H1 (cell line): Measurements from ENCODE around the gene PDGFA. TPM values are rescaled to one million over a fixed set of nuclear protein-coding genes. Genes with fewer than 3 reads are reported as not detected.

Experiments used
- HDAC2 ChIP-seq, 2 experiments: fragments of 300-600 bp in 1 of 2; sonication (generic) in 1 of 2; IDR thresholded peaks; 2 replicates each; pipeline ENCODE4 v1.6.1; 2011 to 2012; ENCODE audit warnings: low read depth in 2 of 2, low read length in 2 of 2, mild to moderate bottlenecking in 2 of 2, moderate library complexity in 2 of 2, borderline replicate concordance in 1 of 2, inconsistent platforms in 1 of 2
- KDM4A ChIP-seq: IDR thresholded peaks from one replicate; pipeline ENCODE4 v1.7.1; 2012; ENCODE audit warnings: low read depth, mild to moderate bottlenecking, moderate library complexity, low read length, inconsistent platforms; ENCODE audit not compliant: severe bottlenecking
- POLR2AphosphoS5 ChIP-seq: IDR thresholded peaks from 2 replicates; pipeline ENCODE4 v1.6.1; 2011; ENCODE audit warnings: low read depth, low read length
- SIN3A ChIP-seq, 2 experiments: IDR thresholded peaks in 1 of 2; conservative IDR thresholded peaks in 1 of 2; 2 replicates each; pipeline ENCODE4 v1.6.1; 2011 to 2012; ENCODE audit warnings: low read length in 2 of 2, improper control_type of control experiment in 1 of 2, low read depth in 1 of 2, mild to moderate bottlenecking in 1 of 2
- TCF12 ChIP-seq: IDR thresholded peaks from 2 replicates; pipeline ENCODE4 v1.6.1; 2011; ENCODE audit warnings: low read depth, mild to moderate bottlenecking, low read length
- TEAD4 ChIP-seq: IDR thresholded peaks from 2 replicates; pipeline ENCODE4 v1.6.1; 2012; ENCODE audit warnings: low read depth, low read length, inconsistent platforms, mixed read lengths
- polyA plus RNA-seq, 7 experiments: library from polyadenylated mRNA; depleted of rRNA in 3 of 7; stranded (reverse) in 5 of 7; unstranded in 2 of 7; fragments of >200 nt in 5 of 7; fragments of 200-250 nt in 2 of 7; gene quantifications; 1 replicate in 5 of 7; 2 replicates in 1 of 7; 4 replicates in 1 of 7; pipeline versions ENCODE4 v1.2.1 to v1.2.3, GENCODE V29; 2011 to 2013; ENCODE audit warnings: missing spikeins in 2 of 7, mixed read lengths in 2 of 7
- total RNA-seq: library from RNA; stranded (reverse); fragmentation: NEBNext Ultra II Directional; extraction: Animal tissue kit (Norgen Biotek cat#: 25700); gene quantifications from 2 replicates; pipeline ENCODE4 v1.2.1, GENCODE V29; 2021
- TF ChIP-seq, protein P1 (sequence below): fragments of 300-600 bp; sonication (generic); IDR thresholded peaks from 2 replicates; pipeline ENCODE4 v1.7.1; 2012; ENCODE audit warnings: low read length, moderate library complexity, mild to moderate bottlenecking, inconsistent platforms; ENCODE audit not compliant: insufficient replicate concordance

PDGFA gene
- total and polyA plus RNA-seq, 2 of the 8 experiments (the other 6 are each of a cell fraction or from before 2014, with no cell fraction given) = 21.1 to 43.0 TPM

DNA sequence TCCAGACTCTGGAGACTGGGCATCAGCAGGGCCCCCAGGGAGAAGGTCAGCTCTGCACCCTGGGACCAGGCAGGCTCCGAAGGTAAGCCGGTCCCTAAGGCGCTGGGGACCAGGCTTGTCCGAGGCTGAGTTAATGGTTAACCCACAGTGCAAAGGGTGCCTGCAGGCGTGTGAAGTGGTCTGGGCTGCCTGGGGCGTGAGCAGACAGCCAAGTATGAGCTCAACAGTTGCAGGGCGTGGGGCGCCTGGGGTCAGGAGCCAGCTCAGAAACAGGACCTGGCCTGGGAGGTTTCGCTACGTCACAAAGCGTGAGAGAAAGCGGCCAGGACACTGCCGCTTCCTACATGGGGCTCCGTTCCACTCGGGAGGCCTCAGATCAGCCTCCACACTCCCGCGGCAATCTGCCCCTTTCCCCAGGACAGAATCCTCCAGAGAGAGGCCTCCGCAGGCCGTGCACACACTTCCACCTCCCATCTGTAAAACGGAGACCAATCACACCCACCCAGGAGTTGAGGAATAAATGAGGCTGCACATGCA is 16.0 kb downstream of the PDGFA start (continued):
- TF ChIP-seq, protein P1, sequence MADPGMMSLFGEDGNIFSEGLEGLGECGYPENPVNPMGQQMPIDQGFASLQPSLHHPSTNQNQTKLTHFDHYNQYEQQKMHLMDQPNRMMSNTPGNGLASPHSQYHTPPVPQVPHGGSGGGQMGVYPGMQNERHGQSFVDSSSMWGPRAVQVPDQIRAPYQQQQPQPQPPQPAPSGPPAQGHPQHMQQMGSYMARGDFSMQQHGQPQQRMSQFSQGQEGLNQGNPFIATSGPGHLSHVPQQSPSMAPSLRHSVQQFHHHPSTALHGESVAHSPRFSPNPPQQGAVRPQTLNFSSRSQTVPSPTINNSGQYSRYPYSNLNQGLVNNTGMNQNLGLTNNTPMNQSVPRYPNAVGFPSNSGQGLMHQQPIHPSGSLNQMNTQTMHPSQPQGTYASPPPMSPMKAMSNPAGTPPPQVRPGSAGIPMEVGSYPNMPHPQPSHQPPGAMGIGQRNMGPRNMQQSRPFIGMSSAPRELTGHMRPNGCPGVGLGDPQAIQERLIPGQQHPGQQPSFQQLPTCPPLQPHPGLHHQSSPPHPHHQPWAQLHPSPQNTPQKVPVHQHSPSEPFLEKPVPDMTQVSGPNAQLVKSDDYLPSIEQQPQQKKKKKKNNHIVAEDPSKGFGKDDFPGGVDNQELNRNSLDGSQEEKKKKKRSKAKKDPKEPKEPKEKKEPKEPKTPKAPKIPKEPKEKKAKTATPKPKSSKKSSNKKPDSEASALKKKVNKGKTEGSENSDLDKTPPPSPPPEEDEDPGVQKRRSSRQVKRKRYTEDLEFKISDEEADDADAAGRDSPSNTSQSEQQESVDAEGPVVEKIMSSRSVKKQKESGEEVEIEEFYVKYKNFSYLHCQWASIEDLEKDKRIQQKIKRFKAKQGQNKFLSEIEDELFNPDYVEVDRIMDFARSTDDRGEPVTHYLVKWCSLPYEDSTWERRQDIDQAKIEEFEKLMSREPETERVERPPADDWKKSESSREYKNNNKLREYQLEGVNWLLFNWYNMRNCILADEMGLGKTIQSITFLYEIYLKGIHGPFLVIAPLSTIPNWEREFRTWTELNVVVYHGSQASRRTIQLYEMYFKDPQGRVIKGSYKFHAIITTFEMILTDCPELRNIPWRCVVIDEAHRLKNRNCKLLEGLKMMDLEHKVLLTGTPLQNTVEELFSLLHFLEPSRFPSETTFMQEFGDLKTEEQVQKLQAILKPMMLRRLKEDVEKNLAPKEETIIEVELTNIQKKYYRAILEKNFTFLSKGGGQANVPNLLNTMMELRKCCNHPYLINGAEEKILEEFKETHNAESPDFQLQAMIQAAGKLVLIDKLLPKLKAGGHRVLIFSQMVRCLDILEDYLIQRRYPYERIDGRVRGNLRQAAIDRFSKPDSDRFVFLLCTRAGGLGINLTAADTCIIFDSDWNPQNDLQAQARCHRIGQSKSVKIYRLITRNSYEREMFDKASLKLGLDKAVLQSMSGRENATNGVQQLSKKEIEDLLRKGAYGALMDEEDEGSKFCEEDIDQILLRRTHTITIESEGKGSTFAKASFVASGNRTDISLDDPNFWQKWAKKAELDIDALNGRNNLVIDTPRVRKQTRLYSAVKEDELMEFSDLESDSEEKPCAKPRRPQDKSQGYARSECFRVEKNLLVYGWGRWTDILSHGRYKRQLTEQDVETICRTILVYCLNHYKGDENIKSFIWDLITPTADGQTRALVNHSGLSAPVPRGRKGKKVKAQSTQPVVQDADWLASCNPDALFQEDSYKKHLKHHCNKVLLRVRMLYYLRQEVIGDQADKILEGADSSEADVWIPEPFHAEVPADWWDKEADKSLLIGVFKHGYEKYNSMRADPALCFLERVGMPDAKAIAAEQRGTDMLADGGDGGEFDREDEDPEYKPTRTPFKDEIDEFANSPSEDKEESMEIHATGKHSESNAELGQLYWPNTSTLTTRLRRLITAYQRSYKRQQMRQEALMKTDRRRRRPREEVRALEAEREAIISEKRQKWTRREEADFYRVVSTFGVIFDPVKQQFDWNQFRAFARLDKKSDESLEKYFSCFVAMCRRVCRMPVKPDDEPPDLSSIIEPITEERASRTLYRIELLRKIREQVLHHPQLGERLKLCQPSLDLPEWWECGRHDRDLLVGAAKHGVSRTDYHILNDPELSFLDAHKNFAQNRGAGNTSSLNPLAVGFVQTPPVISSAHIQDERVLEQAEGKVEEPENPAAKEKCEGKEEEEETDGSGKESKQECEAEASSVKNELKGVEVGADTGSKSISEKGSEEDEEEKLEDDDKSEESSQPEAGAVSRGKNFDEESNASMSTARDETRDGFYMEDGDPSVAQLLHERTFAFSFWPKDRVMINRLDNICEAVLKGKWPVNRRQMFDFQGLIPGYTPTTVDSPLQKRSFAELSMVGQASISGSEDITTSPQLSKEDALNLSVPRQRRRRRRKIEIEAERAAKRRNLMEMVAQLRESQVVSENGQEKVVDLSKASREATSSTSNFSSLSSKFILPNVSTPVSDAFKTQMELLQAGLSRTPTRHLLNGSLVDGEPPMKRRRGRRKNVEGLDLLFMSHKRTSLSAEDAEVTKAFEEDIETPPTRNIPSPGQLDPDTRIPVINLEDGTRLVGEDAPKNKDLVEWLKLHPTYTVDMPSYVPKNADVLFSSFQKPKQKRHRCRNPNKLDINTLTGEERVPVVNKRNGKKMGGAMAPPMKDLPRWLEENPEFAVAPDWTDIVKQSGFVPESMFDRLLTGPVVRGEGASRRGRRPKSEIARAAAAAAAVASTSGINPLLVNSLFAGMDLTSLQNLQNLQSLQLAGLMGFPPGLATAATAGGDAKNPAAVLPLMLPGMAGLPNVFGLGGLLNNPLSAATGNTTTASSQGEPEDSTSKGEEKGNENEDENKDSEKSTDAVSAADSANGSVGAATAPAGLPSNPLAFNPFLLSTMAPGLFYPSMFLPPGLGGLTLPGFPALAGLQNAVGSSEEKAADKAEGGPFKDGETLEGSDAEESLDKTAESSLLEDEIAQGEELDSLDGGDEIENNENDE = no peak
- TF ChIP-seq KDM4A = no peak
- no peak for TF ChIP-seq SIN3A (conservative IDR thresholded peaks at IDR 0.05 in 1 of 2, IDR thresholded peaks at IDR 0.05 in 1 of 2; ENCODE audit: low read depth in 1 of 2, low read length in 2 of 2)
- no peak for TF ChIP-seq TEAD4
- no peak for TF ChIP-seq TCF12
- TF ChIP-seq HDAC2 (IDR thresholded peaks at IDR 0.05; ENCODE audit: borderline replicate concordance in 1 of 2, low read depth in 2 of 2, low read length in 2 of 2) = no peak
- TF ChIP-seq POLR2AphosphoS5 = no peak
